NCI-H2081 (cell line): Measurements from ENCODE around the gene GMDS.

Experiments
- DNase-seq, 2 experiments: peaks; one replicate each; lab custom pipeline; 2025; lab: John Stamatoyannopoulos, UW

GMDS gene

GRCh38 chr6:1644516-1645060 lies 600.8 kb downstream of the GMDS start:
- DNase-seq, result no peak

DNA sequence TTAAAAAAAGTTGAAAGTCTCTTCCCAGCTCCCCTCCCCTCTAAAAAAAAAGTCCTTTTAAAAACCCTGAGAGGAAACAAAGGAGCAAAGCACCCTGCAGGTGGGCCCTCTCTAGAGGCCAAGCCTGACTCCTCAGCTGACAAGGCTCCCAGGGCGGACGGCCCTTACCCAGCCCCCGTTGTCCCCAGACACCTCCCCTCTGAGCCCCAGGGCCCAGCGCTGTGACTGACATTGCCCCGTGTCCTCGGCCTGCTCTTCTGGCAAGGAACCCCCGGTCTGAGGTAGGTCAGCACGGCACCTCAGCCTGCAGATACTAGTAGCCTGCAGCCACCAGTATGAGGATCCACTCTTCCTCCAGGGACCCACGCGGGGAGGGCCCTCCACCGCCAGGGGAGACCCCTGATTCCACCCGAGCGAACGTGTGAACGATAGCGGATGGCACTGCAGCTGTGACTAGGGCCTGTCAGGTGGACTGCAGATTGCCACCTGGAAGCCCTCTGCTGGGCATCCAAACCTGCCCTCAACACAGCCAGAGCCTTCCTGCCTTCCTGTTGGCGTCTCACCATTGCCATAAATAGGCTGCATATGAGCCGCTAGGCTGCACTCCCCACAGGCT lies 601.5 kb downstream of the GMDS start:
- no peak for DNase-seq

DNA sequence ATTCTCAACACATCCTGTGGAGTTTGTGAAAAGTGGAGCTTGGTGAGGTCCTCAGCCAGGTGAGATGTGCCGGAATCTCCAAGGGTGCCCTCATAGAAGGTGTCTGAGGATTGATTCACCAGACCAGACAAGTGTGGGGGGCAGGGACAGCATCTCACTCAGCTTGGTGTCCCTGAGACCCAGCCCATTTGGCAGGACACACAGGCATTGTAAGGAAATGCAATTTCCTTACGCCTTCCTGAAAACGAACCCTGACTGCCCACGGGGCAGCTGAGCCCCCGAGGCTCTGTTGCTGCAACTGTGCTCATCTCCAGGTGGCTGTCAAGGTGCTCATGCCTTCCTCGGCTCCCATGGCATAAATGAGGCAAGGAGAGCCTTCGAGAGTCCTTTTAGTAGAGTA lies 602.3 kb downstream of the GMDS start:
- DNase-seq, result no peak

DNA sequence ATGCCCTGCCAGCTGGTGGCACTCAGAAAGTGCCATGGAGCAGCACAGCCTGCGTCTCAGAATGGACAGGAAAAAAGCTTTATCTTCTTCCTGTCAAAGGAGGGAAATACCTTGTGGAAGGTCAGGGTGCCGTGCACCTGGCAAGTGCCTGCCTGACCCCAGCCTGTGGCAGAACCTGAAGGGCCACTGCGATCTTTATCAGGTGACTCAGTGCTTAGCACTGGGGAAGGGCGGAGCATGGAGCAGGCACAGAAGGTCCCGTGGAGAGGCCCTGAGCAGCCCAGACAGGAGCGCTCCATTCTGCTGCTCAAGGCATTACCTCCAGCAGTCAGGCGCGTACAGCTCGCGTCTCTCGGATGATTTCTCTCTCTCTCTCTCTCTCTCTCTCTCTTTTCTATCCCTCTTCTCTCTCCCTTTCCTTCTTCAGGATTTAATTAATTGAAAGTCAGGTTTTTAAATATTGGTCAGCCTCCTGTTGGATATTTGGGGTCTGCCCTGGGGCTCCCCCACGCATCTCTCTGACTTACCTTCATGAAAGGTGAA lies 604.0 kb downstream of the GMDS start:
- DNase-seq, result no peak

GRCh38 chr6:1640476-1640875 lies 604.9 kb downstream of the GMDS start:
- DNase-seq, result no peak

DNA sequence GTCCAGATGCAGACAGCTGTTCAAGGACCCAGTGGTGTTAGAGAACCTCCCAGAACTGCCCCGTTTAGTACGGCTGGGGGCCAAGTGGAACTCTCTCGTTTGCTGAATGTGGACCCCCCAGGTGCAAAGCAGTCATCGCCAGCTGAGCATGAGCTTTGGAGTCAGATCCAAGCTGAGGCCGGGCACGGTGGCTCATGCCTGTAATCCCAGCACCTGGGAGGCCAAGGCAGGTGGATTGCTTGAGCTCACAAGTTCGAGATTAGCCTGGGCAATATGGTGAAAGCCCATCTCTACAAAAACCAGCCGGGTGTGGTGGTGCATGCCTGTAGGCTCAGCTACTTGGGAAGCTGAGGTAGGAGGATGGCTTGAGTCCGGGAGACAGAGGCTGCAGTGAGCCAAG lies 606.0 kb downstream of the GMDS start:
- DNase-seq, result no peak

- DNase-seq, result peak in 1 of 2 experiments; percentile 23
Measured at GRCh38 chr6:1636971-1637871, 608.2 kb downstream of the GMDS start.

GRCh38 chr6:1636272-1636825 lies 609.1 kb downstream of the GMDS start:
- no peak for DNase-seq

DNA sequence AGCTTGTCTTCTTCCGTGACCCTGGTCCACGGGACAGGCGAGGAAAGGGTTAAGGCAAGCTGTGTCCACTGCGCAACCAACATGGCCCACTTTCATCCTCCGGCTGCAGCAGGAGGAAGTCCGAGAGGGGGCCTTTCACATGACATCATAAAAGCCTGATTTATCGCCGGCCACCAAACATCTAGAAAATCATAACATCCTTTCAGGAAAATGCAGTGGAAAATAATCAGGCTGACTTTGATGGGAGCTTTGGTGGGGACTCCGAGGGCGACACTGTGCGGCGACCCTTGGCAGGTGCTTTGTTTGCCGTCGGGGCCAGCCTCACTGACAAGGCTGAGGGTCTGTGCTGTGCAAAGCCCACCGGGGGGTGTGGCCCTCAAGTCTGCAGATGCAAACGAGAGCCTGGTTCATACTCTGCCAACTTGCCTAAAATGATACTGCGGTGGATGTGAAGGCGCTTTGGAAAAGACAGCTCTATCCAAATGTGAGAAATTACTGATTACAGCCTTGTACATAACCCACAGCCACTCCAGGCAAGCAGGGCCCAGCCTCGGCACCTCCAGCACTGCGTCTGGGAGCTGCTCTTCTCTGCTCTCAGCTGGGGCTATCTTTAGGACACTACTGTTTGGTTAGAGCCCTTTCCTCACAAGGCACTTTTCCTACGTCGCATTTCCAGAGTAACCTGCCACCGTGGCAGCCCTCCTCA lies 609.9 kb downstream of the GMDS start:
- no peak for DNase-seq

GRCh38 chr6:1634081-1634480 lies 611.3 kb downstream of the GMDS start:
- DNase-seq, result no peak

DNA sequence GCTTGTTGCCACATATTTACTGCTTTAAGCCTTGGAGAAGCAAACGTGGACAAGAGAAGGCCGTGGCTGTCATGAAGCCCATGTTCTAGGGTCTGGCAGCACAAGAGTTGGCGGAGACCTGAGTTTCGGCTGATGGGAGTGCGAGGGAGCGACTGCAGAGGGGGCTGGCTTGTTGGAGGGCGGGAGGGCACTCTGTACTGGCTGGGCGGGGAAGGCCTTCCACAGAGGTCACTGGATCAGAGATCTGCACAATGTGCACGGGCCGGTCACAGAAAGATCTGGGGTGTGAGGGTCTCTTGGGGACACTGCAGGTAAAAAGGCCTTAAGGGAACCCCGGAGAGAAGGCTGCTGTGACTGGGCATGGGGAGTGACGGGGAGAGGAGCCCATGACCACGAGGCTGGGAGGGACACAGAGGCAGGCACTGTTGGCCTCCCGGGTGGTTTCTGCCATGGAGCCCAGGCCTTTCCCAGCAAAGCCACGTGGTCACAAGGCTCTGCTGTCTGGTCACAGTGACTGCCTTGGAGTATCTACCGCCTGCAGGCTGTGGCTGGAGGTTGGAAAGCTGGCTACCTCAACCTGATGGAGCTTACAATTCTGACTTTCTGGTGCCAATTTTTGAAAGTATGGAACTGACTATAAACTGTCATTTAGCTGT lies 611.9 kb downstream of the GMDS start:
- DNase-seq, result no peak

DNA sequence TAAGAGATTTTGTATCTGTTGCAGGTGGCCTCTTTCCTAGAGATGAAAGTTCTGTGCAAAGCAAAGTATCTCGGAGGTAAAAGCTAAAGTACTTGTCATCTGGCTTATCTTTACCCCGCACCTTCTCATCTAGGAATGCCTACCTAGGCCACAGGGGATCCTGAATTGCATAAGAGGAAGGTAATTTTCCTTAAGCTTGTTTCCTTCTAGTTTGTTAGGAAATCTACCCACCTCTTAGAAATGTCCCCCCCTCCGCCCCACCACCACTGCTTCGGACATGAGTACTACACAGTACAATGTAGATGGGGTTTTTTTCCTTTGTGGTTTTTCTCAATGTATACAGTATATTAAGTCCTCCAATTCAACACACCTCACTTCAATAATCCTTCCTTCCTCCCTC lies 614.2 kb downstream of the GMDS start:
- no peak for DNase-seq

GRCh38 chr6:1630771-1631217 lies 614.6 kb downstream of the GMDS start:
- no peak for DNase-seq

GRCh38 chr6:1630212-1630770 lies 615.1 kb downstream of the GMDS start:
- DNase-seq, result no peak

DNA sequence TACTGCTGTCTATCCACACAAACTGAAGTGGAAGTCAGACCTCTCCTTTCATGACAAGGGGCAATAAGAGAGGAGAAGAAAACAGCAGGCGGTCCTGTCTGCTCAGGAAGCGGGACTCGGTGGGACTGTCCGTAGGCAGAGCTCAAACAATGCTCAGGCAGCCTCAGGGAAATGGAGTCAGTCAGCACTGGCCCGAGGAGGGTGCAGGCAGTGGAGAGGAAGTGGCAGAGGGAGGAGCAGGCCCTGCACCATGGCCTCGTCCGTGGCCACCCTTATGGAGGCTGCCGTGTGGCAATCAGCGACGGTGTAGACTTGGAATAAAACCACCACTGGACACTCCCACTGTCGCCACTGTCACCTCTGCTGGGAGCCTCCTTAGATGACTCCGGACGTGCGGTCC lies 616.1 kb downstream of the GMDS start:
- DNase-seq, result no peak

DNA sequence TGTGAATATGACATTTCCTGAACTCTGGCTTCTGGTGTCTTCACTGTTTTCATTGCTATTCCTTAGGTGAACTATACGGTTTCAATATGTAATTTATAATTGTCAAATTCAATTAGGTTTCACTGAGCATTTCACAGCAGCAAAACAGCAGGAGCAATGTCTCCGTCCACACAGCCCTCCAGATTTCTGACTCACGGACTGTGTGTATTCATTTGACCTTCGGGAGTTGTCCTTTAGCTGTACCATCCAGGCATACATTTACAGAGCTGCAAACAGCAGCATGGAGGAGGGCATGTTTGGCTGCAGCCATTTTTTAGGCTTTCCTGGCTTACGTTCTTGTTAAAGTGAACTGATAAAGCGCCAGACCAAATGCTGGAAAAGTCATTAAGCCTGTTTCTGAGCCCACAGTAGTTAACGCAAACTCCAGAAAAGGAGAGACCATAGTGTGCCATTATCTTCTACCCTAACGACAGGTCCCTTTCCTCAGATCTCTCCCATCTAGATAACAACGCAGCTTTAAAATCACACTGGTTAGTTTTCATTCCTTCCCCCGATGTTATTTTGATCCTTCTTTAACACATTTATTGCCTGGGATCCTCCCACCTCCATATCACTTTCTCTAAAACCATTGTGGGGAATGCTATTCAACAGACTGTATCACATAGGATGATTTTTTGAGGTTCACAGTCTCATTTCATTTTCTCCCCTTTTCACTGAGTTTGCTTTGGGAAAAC lies 617.4 kb downstream of the GMDS start:
- no peak for DNase-seq

DNA sequence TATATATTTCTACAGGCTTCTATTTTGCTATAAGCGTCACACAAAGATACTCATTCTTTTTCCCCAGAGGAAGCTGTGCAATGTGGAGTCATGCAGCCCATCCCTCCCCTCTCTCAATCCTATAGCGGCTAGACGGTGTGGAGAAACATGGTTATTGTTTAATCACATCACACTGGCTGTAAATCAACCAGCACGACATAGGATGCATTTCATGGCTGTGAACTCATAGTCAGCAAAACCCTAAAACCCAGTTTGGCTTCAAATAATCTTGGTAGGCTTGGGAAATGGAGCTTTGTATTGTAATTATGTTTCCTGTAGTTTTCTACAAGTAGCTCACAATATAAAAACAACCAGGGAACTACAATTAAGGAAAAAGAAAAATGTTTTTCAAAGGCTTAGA lies 618.9 kb downstream of the GMDS start:
- DNase-seq, result no peak

DNA sequence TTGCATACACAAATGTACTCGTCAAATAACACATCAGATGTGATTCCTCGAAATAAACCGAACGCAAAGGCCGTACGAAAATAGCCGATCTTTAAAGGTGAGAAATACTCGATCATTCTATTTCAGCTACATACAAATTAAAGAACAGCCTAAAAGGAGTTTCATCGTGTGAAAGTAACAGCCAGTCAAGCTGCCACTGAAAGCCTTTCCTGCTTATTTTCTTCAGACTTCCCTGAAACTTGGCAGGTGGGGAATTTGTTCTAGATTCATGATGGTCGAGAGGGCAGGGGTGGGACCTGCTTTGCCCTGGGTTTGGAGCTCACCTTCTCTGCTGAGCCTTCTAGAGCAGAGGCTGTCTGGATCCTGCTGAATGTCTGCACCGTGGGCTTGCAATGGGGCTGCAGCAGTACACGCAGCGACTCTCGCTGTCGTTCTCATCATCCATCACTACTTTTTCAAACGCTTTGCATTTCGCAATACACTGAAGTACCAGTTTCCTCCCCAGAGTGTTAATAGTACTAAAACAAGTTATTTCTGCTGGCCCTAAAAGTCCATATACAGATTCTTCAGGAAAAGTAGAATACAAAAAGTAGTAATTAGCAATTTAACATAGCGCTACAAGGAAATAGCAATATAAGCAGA lies 619.5 kb downstream of the GMDS start:
- no peak for DNase-seq

DNA sequence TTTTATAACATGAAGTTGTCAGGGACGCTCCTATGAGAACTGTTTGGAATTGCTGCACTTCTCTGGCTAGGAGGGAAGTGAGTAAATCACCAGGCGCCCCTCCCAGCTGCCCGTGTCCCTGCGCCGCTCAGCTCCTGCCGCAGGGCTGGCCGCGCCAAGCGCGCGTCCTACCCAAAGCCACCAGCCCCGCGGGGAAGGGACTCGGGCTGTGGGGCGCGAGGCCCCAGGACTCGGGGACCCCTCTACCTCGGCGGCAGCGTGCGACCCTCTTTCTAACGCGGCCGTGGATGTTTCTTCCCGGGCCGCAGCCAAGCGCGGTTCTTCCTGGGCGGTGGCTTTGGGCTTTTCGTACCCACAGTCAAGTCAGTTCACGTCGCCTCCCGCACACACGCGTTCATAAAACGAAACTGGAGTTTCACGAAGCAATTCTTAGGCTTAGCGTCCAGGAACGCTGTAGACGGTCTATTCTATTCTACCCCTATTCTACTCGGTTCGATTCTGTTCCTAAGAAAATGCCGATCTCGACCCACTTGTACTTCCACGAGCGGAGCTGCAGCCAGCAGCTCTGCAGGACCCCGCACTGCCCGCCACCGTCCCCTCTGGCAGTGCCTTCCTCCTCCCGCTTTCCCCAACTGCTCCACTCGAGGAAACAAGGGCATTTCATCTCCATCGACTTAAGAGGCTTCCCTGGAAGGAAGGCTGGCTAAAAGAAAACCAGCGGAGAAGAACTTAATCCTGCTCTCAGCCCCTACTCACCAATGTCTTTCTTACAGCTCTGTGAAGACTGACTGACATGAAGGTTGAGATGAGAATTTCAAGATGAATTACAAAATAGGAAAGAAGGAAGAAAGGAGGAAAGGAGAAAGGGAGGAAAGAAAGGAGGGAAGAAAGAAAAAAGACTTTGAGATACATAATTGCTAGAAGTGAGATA lies 620.3 kb downstream of the GMDS start:
- DNase-seq, result no peak
